HG02981 (cell line): Measurements from ENCODE around the gene SPDYA.

Experiments used
- ATAC-seq: cut with Tn5 transposase; IDR thresholded peaks from one replicate; pipeline ENCODE4 v1.9.1; 2021; ENCODE audit warnings: mild to moderate bottlenecking, moderate library complexity; ENCODE audit not compliant: unreplicated experiment

SPDYA gene

DNA sequence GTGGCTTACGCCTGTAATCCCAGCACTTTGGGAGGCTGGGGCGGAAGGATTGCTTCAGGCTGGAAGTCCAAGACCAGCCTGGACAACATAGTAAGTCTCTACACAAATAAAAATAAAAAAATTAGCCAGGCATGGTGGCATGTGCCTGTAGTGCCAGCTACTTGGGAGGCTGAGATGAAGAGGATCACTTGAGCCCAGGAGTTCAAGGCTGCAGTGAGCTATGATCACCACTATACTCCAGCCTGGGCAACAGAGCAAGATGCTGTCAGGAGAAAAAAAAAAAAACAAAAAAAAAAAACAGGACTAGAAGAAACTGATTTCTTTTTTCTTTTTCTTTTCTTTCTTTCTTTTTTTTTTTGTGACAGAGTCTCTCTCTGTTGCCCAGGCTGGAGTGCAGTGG is 13.6 kb downstream of the SPDYA start:
- no peak for ATAC-seq

DNA sequence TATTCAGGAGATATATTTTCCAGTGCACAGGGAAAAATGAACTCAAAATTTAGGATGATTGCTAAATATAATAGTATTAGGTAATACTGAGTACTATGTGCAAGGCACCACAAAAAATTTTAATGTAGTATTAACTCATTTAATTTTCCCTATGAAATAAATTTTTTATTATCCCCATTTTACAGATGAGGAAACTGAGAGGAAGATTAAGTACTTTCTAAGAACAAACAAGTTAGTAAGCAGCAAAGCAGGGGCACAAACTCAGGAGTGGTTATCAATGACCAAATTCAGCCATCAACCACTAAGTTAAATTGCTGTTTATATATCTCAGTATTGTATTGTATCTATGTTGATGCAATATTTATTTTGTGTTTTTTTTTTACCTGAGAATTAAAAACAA is 14.2 kb downstream of the SPDYA start:
- no peak for ATAC-seq

DNA sequence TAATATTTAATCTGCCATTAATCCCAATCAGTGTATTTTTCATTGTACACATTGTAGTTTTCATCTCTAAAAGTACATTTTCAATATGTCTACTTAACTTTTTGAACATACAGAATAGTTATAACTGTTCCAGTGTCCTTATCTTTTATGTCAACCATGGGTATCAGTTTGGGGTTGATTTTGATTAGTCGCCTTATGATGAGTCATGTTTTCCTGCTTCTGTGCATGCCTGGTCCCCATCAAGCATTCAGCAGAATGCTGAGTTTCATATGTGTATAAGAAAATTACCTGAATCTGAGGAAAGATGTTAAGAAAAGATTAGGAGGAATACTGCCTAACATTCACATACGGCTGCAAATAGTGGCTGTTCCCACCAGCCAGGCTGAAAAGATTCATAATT is 17.7 kb downstream of the SPDYA start:
- ATAC-seq = no peak

DNA sequence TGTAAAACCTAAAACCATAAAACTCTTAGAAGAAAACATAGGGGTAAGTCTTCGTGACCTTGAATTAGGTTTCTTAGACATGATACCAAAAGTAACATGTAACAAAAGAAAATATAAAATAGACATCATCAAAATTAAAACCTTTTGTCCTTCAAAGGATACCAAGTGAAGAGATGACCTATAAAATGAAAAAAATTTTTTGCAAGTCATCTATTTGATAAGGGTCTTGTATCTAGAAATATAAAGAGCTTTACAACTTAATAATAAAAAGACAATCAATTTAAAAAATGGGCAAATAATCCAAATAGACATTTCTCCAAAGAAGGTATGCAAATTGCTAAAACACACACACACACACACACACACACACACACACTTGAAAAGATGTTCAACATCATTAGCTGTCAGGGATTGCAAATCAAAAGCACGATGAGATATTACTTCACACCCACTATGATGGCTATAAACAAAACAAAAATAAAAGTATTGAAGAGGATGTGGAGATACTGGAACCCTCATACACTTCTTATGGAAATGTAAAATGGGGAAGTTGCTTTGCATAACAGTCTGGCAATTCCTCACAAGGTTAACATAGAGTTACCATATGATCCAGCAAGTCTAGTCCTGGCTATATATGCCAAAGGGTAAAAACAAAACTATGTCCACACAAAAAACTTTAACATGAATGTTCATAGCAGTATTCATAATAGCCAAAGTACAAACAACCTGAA is 23.3 kb downstream of the SPDYA start:
- no peak for ATAC-seq

DNA sequence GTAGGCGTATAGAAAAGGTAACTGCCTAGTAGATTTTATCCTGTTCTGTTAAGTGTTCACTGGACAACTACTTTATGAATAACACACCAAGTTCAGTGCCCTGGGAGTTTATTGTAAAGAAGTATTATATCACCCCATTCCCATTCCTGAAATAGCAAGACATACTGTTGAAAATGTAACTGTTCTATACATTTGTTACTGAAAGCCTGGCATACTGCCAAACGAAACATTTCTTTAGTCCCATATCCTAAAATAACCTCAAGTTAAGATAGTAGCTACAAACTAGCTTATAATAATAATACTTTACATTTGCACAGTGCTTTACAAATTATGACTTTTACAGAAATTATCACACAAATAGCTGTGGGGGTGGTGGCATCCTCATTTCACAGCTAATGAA is 25.1 kb downstream of the SPDYA start:
- no peak for ATAC-seq

DNA sequence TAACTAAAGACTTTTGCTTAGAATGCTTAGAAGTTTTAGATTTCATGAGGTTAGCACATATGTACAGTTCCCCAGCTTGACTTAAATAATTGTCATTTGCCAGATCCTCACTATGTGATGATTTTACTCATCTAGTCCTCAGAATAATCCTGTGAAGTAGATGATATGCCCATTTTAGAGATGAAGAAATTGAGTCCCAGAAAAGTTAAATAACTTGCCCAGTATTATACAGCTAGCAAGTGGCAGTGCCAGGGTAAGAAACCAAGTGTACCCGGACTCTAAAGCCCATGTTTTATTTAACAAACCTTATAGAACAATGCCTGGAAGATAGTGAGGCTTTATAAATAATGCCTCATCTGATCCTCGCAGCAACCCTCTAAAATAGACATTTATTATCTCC is 28.3 kb downstream of the SPDYA start:
- ATAC-seq = no peak

DNA sequence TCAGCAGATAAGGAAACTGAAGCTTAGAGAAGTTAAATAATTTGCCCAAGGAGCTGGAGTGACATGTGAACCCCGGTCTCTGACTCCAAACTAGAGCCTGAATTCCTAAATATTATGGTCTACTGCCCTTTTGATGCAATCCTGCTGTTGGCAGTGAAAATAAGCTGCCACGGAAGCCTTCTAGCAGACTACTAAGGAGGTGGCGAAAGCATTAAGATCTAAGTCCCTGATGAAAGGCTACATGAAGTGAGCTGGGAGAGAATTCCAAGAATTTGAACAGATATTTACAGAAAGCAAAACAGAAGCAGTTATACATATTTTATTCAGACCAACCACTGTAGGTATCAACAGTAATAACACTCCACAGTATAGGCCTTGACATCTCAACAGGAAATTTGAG is 31.4 kb downstream of the SPDYA start:
- no peak for ATAC-seq

DNA sequence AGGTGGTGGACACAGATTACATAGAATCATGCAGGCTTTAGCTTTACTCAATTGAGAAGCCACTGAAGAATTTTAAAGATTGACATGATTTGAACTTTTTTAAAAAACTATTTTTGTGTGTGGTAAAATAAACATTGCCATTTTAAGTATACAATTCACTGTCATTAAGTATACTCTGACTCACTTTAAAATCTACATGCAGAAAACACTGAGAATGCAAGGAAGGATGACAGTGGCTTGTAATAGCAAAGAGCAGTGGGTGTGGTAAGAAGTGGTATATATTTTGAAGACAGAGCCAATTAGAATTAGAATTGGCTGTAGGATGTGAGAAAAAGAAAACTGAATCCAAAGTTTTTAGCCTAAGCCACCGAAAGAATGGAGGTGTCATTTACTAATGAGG is 44.6 kb downstream of the SPDYA start:
- ATAC-seq = no peak

DNA sequence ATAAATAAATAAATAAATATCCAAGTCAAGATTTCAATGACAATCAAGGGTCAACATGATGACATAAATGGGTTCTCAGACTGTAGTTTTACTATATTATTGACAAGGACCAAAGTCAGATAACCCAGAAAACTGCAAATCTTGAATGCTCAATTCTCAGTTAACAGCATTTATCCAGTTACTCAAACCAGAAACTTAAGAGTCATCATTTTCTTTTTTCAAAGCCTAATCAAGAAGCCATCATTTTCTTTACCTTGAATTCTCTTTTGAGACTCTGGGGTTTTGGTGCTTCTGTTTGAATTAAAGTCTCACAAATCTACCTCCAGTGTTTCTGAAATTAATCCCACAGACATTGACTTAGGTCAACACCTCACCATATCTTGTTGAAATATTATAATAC is 45.3 kb downstream of the SPDYA start:
- no peak for ATAC-seq

DNA sequence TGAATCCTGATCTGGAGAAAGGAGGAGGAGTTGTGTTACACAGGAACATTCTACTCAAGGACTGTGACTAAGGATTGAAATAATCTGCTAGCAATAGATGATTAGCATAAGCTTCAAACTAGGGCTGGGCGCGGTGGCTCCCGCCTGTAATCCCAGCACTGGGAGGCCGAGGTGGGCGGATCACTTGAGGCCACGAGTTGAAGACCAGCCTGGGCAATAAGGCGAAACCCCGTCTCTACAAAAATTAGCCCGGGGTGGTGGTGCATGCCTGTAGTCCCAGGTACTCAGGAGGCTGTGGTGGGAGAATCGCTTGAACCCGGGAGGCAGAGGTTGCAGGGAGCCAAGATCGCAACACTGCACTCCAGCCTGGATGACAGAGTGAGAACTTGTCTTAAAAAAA is 58.0 kb downstream of the SPDYA start:
- ATAC-seq = no peak

DNA sequence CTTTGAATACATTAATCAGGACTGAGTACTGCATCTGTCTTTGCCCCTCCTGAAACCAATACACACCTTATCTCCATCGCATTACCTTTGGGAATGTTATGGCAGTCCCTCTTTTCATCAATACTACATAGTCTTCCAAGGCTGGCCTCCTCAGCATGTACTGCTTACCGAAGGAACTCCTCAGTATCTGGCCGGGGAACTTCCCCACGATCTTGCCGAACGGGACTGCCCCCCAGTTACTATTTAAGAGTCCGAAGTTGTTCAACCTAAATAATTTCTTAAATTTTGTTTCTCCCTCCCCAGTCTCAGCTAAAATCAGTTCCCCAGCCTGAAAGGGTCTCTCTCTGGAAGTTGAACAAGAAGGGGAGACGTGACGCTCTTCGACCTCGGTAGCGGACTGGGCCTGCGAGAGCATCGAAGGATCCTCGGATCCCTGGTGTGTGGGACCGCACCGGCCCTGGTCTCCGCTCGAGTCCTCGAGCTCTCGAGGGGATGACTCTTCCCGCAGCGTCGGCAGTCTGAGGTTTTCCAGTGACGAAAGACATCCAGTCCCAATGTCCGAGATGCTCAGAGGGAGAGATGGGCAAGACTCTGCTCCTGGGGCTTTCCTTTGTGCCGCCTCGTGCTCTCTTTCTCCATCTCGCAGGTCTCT is 59.0 kb downstream of the SPDYA start:
- peak; percentile 9 for ATAC-seq

DNA sequence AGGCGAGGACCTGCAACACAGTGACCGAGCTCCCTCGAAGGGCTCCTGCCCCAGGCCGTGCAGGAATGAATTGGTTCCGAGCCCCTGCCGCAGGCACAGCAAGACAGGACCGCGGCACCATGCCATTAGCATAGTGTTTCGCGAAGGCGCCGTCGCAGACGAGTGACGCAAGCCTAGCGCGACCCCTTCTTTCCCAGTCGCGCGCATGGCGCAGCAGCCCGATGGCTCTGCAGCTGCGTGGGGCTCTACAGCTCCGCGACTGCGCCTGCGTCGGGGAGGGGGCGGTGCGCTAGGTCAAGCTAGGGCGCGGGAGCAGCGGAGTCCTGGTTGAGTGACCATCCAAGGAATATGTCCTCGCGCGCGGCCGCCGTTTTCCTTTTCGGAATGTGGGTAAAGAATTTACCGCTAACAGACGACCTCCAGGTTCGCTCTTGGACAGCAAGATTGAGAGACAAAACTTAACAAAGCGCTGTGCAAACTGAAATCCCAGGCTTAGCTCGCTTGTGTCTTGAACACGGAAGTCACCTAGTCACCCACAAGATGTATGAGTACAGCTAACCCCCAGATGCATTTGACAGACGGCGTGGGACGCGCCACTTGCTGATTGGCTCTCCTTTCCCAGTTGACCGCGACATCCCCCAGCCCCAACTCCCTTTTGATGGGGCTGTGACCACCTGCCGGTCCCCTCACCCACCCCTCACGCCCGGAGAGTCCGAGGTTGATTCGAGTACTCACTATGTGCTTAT is 59.7 kb downstream of the SPDYA start, which contains the start of gene TRMT61B:
TSS of gene TRMT61B (minus strand) at position 164 of the 746 bp plus-strand sequence. CDS start at position 132, 32 bp downstream.
- ATAC-seq = peak; percentile 93

DNA sequence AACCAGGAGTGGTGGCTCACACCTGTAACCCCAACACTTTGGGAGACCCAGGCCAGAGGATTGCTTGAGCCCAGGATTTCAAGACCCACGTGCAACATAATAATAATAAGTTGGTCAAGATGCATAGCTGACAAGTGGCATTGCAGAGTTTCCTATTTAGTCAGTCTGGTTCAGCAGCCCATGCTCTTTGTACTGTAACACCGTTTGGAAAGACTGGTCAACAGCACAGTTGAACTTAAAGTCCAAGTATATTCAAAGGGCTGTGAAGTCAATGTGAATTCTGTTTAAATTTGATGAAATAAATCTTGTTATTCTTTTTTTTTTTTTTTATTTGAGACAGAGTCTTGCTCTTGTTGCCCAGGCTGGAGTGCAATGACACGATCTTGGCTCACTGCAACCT is 61.0 kb downstream of the SPDYA start:
- no peak for ATAC-seq

DNA sequence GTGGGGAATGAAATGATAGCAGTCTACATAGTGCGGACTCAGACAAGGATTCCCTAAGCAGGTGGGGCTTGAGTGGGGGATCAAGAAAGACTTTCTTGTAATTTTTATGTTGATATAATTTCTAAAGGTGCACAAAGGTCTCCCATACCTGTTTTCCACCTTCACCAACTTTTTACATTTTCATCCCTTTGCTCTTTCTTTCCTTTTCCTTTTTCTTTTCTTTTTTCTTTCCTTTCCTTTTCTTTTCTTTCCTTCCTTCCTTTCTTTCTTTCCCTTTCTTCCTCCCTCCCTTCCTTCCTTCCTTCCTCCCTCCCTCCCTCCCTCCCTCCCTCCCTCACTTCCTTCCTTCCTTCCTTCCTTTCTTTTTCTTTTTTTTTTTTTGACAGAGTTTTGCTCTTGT is 69.6 kb downstream of the SPDYA start:
- no peak for ATAC-seq

DNA sequence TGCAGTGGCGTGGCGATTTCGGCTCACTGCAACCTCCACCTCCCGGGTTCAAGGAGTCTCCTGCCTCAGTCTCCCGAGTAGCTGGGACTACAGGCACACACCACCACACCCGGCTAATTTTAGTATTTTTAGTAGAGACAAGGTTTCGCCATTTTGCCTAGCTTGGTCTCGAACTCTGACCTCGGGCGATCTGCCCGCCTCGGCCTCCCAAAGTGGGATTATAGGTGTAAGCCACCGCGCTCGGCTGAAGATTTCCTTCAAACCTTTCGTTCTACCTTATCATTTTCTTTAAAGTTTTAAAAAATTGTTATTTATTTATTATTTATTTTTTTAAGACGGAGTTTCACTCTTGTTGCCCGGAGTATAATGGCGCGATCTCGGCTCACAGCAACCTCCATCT is 82.9 kb downstream of the SPDYA start:
- no peak for ATAC-seq

DNA sequence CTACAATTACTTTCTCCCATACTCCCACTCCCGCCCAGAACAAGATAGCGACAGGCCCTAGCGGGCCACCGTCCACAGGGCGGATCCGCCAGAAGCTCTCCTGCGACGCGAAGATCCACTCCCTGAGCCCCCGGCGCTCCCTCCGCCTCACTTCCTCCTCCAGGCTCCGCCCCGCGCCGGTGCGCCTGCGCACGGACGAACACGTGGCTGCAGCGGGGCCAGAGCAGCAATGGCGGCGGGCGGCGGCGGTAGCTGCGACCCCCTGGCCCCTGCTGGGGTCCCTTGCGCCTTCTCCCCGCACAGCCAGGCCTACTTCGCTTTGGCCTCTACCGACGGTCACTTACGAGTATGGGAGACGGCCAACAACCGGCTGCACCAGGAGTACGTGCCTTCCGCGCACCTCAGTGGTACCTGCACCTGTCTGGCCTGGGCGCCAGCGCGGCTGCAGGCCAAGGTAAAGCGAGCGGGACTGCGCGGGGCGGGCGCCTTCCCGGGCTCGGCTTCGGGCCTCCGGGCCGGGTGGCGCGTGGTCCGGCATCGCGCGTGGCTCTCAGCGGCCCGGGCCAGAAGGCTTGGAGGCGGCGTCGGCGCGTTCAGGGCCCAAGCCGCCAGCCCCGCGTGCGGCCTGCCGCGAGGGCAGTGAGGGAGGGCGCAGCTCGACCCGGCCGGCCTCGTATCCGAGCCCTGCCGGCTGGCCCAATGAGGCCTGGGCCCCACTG is 84.0 kb downstream of the SPDYA start, which contains the start of gene WDR43:
TSS of gene WDR43 (plus strand) at position 198 of the 719 bp plus-strand sequence. CDS start at position 230, 32 bp downstream.
- peak; percentile 86 for ATAC-seq

DNA sequence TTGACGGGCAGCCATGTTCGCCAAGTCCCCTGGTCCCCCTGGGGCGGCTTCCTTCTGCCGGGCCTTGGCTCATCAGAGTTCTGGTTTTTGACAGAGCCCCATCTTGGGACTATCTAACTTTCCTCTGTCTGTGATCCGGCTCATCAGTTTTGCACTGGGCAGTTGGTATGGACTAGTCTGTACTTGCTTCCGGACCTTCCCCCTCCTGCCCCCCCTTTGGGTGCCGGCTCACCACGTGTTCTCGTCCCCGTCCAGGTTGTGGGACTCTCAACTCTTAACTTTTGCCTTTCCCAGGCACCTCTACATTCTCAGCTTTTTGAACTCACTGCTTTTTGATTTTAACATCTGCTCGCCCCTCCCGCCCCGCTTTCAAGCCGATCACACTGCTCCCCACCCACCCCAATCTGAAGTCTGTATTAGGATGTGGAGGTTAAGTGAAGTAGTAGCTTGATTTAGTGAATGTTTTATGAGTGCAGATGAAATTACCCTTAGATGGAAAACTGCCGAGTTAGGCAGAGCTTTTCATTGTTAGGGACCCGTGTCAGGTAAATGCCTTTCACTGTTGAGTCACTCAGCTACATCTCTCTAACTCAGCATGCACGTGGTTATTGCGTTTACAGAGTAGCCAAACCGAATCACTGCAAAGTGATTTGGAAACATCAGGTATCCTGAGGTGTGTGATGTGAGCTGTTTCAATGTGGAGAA is 84.7 kb downstream of the SPDYA start:
- ATAC-seq = peak; percentile 17

DNA sequence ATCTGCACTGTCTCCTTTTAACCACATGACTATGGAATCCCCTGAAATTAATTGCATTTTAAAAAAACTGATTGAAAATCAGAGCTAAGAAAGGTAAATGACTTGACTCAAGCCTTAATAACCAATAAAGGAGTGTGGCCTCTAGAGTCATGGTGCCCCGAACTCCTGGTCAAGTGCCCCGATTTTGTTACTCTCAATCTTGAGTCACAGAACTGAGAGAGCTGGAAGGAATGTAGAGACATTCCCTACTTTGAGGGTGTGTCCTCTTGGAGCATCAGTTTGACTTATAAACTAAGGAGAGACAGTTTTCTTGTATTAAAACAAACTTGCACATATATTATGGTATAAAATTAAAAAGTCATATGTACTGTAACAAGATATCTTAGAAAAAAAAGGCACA is 86.3 kb downstream of the SPDYA start:
- ATAC-seq = no peak

DNA sequence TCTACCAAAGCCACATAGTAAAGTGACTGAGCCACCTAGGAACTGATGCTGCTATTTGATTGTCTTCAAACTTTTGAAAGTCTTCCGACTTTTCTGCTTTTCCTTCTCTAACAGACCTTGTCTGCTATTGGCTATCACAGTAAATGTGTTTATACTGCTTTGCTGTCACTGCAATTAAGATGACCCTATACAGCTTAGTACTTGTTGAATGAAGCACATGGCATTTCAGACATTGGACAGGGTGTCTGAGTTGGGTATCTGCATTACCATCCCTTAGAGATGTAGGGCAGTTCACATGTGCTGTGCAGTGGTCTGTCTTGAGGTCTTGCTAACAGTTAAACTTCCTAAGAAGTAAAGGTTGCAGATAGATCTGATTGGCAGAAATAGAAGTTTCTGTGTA is 87.4 kb downstream of the SPDYA start:
- no peak for ATAC-seq
